Ishikawa (cell line): ENCODE measurements around the gene EYA3.

Experiments
- CEBPB ChIP-seq: IDR thresholded peaks from 2 replicates; pipeline ENCODE4 v1.6.1; 2012
- CREB1 ChIP-seq: IDR thresholded peaks from 2 replicates; pipeline ENCODE4 v1.6.1; 2012; ENCODE audit warnings: low read depth
- EGR1 ChIP-seq: IDR thresholded peaks from 2 replicates; pipeline ENCODE4 v1.6.1; 2012
- EP300 ChIP-seq: IDR thresholded peaks from 2 replicates; pipeline ENCODE4 v1.6.1; 2012; ENCODE audit warnings: borderline replicate concordance
- FOXM1 ChIP-seq: IDR thresholded peaks from 2 replicates; pipeline ENCODE4 v1.6.1; 2012; ENCODE audit warnings: low read depth, borderline replicate concordance
- MAX ChIP-seq: IDR thresholded peaks from 2 replicates; pipeline ENCODE4 v1.6.1; 2012
- NFIC ChIP-seq: IDR thresholded peaks from 2 replicates; pipeline ENCODE4 v1.6.1; 2012
- RAD21 ChIP-seq: IDR thresholded peaks from 2 replicates; pipeline ENCODE4 v1.6.1; 2012; ENCODE audit warnings: low read depth
- REST ChIP-seq: IDR thresholded peaks from 2 replicates; pipeline ENCODE4 v1.6.1; 2012; ENCODE audit warnings: low read depth, mild to moderate bottlenecking
- TAF1 ChIP-seq: IDR thresholded peaks from 2 replicates; pipeline ENCODE4 v1.6.1; 2012; ENCODE audit warnings: low read depth, mild to moderate bottlenecking
- TCF12 ChIP-seq: IDR thresholded peaks from 2 replicates; pipeline ENCODE4 v1.6.1; 2012; ENCODE audit warnings: low read depth
- TEAD4 ChIP-seq: IDR thresholded peaks from 2 replicates; pipeline ENCODE4 v1.6.1; 2012
- USF1 ChIP-seq: IDR thresholded peaks from 2 replicates; pipeline ENCODE4 v1.6.1; 2012
- YY1 ChIP-seq: IDR thresholded peaks from 2 replicates; pipeline ENCODE4 v1.6.1; 2012; ENCODE audit warnings: low read depth
- ZBTB7A ChIP-seq: IDR thresholded peaks from 2 replicates; pipeline ENCODE4 v1.6.1; 2012; ENCODE audit warnings: low read depth

EYA3 gene

GRCh38 chr1:27935721-27936120, 152.7 kb downstream of the EYA3 start:
- TF ChIP-seq NFIC (no peak), EGR1 (no peak), CREB1 (no peak), TEAD4 (no peak), EP300 (no peak), RAD21 (no peak), YY1 (no peak), FOXM1 (no peak), TCF12 (no peak), TAF1 (no peak), USF1 (no peak), ZBTB7A (no peak), CEBPB (no peak)

- TF ChIP-seq EP300 (no peak; the same call in 1 of the 2 replicates), RAD21 (0 out of 2 replicates have a peak, but pooled peaks have one; percentile 6), TAF1 (peak; percentile 67; the same call in 1 of the 2 replicates), FOXM1 (no peak), TEAD4 (peak; percentile 60), CREB1 (no peak), CEBPB (no peak), ZBTB7A (no peak), NFIC (peak; percentile 49; the same call in 1 of the 2 replicates), MAX (peak; percentile 90), USF1 (peak; percentile 75), EGR1 (no peak), REST (no peak), TCF12 (peak; percentile 46; the same call in 1 of the 2 replicates), YY1 (0 out of 2 replicates have a peak, but pooled peaks have one; percentile 42)
Observed at GRCh38 chr1:27934818-27935549, 153.4 kb downstream of the EYA3 start, which contains the start of gene SMPDL3B. Gene SMPDL3B (plus strand): TSS chr1:27935000. CDS start chr1:27935184, 184 bp downstream.

- TF ChIP-seq CREB1 (no peak), NFIC (peak; percentile 66)
Observed at GRCh38 chr1:27931759-27932158, 156.7 kb downstream of the EYA3 start.

GRCh38 chr1:27931184-27931583, 157.2 kb downstream of the EYA3 start:
- no peak for TF ChIP-seq NFIC
- TF ChIP-seq TEAD4 = no peak
- no peak for TF ChIP-seq TCF12
- no peak for TF ChIP-seq USF1
- TF ChIP-seq ZBTB7A = no peak
- TF ChIP-seq MAX = no peak
- TF ChIP-seq FOXM1 = no peak
- no peak for TF ChIP-seq YY1
- no peak for TF ChIP-seq CEBPB
- no peak for TF ChIP-seq EGR1
- TF ChIP-seq RAD21 = no peak
- TF ChIP-seq TAF1 = no peak
- no peak for TF ChIP-seq REST
- TF ChIP-seq EP300 = no peak
- no peak for TF ChIP-seq CREB1
